Measurements from ENCODE around the gene FBXL15.

Gene FBXL15

DNA sequence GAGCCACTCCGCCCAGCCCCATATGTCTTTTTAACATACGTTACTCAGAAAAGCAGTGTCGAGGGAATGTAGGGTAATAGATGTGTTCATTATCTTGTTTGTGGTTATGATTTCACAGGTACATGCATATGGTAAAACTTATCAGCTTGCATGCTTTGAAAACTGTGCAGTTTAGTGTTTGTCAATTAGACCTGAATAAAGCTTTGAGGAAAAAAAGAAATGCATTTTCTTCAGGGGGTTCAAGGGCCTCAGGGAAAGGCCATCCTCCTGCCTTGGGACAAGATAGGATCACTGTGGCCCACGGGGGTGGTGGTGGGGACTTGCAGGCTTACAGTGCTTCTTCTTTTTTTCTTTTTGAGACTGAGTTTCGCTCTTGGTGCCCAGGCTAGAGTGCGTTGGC, 46.7 kb downstream of the FBXL15 start:
- ATAC-seq, result no peak
- Mint-ChIP-seq H3K9me3 (no peaks in the 10 kb centered on the region), H3K27ac (no peak overlapping the region), H3K4me1 (peaks cover 14% of the 10 kb centered on the region), H3K27me3 (no peaks in the 10 kb centered on the region), H3K36me3 (no peaks in the 10 kb centered on the region), H3K4me3 (no peak overlapping the region)

DNA sequence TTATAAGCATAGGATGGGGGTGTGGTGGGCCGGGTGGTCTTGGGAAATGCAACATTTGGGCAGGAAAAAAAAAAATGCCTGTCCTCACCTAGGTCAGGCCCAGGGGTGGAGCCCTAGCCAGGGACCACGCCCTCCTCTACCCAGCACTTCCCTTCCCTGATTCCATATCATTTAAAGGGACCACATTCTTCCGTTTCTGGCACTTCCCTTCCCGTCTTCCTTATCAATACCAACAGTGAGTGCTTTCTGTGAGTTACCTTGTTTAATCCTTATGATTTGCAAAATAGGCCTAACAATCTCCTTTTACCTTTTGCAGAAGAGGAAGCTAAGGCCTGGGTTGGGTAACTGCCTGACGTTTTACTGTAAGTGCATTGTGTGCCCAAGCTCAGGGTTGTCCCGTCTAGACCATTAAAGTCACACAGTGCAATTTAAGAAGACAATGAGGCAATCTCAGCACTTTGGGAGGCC, 47.4 kb downstream of the FBXL15 start:
- Mint-ChIP-seq H3K27ac (no peak overlapping the region), H3K4me3 (no peak overlapping the region), H3K27me3 (no peaks in the 10 kb centered on the region), H3K4me1 (peaks cover 7% of the 10 kb centered on the region), H3K9me3 (no peaks in the 10 kb centered on the region), H3K36me3 (no peaks in the 10 kb centered on the region)
- no peak for ATAC-seq

GRCh38 chr10:102468683-102469082, 48.0 kb downstream of the FBXL15 start:
- H3K9me3 Mint-ChIP-seq, result no peaks in the 10 kb centered on the region
- H3K36me3 Mint-ChIP-seq, result no peaks in the 10 kb centered on the region
- H3K27me3 Mint-ChIP-seq, result no peaks in the 10 kb centered on the region
- ATAC-seq, result no peak
- H3K27ac Mint-ChIP-seq, result no peak overlapping the region
- H3K4me1 Mint-ChIP-seq, result peaks cover under 1% of the 10 kb centered on the region
- no peak overlapping the region for H3K4me3 Mint-ChIP-seq

DNA sequence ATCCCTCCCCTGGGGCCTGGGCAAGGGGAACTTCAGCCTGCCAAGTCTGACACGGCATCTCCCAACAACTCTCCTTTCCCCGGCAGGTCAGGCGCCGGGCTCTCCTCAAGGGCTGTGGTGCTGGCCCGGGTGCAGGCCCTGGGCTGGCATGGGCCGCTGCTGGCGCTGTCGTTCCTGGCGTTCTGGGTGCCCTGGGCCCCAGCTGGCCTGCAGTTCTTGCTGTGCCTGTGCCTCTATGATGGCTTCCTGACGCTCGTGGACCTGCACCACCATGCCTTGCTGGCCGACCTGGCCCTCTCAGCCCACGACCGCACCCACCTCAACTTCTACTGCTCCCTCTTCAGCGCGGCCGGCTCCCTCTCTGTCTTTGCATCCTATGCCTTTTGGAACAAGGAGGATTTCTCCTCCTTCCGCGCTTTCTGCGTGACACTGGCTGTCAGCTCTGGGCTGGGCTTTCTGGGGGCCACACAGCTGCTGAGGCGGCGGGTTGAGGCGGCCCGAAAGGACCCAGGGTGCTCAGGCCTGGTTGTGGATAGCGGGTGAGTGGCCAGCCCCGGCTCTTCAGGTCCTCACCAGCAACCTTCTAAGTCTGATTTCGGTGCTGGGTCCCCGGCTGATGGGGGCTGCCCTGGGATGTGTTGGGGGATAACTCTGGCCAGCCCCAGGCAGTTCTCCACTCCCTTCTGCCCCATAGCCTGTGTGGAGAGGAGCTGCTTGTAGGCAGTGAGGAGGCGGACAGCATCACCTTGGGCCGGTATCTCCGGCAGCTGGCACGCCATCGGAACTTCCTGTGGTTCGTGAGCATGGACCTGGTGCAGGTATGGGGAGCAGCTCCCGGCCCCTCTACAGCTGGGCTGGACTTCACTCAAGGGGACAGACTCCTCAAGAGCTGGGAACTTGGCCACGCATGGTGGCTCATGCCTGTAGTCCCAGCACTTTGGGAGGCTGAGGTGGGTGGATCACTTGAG, 50.2 kb downstream of the FBXL15 start:
- Mint-ChIP-seq H3K27ac (no peak overlapping the region), H3K4me3 (no peak overlapping the region), H3K36me3 (peaks cover 5% of the 10 kb centered on the region), H3K4me1 (no peaks in the 10 kb centered on the region), H3K27me3 (no peaks in the 10 kb centered on the region), H3K9me3 (no peaks in the 10 kb centered on the region)
- no peak for ATAC-seq
